Measurements from ENCODE around the gene KLHL3.

DNA sequence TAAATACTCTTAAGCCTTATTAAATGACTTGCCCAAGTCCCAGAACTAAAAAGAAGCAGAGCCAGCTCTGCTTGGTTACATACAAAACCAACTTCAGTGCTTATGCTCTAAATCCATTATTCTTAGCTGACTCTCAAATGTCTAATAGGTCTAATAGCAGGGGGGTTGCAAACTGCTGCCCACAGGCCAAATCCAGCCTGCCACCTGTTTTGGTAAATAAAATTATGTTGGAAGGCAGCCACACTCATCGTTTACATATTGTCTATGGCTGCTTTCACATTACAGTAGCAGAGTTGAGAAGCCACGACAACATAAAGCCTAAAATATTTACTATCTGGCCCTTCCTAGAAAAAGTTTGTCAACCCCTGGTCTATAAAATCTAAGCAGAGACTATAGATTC is 69.0 kb downstream of the KLHL3 start:
- TF ChIP-seq CTCF (IDR thresholded peaks at IDR 0.05; ENCODE audit: low read depth, low read length, missing input control), result no peak
- no peak for TF ChIP-seq REST (IDR thresholded peaks at IDR 0.05)
- no peak for TF ChIP-seq MAX (IDR thresholded peaks at IDR 0.05)
- TF ChIP-seq GABPA (IDR thresholded peaks at IDR 0.05 in 1 of 2, conservative IDR thresholded peaks at IDR 0.05 in 1 of 2), result no peak
- TF ChIP-seq ATF3 (IDR thresholded peaks at IDR 0.05), result no peak
- TF ChIP-seq RAD21 (IDR thresholded peaks at IDR 0.05), result no peak
- no peak for TF ChIP-seq TAF1 (conservative IDR thresholded peaks at IDR 0.05)

Measured in liver (tissue), 3 donors.